Measurements from ENCODE around the gene PDRG1. TPM values are rescaled to one million over a fixed set of nuclear protein-coding genes. Genes with fewer than 3 reads are reported as not detected.
"Not testable (repeated sequence)": the region's sequence is repeated elsewhere in the genome, so short reads cannot be mapped to it uniquely, and the experiment has no call there.

The PDRG1 gene
- total and polyA plus RNA-seq, 12 donors = 6.4 to 12.8 (median 7.5) TPM

GRCh38 chr20:31924561-31924960 is 27.3 kb downstream of the PDRG1 start:
- Histone ChIP-seq H3K27ac (no peak overlapping the region), H3K4me3 (no peak overlapping the region), H3K4me1 (no peaks in the 10 kb centered on the region), H3K9me3 (no peaks in the 10 kb centered on the region), H3K36me3 (no peaks in the 10 kb centered on the region), H3K27me3 (peaks cover 0 to 11% (median 5%) of the 10 kb centered on the region in 7 donors)
- no peak for DNase-seq
- no peak for ATAC-seq
- intact Hi-C loops (cut with DNase I) = no loop called here
- TF ChIP-seq, protein P1, sequence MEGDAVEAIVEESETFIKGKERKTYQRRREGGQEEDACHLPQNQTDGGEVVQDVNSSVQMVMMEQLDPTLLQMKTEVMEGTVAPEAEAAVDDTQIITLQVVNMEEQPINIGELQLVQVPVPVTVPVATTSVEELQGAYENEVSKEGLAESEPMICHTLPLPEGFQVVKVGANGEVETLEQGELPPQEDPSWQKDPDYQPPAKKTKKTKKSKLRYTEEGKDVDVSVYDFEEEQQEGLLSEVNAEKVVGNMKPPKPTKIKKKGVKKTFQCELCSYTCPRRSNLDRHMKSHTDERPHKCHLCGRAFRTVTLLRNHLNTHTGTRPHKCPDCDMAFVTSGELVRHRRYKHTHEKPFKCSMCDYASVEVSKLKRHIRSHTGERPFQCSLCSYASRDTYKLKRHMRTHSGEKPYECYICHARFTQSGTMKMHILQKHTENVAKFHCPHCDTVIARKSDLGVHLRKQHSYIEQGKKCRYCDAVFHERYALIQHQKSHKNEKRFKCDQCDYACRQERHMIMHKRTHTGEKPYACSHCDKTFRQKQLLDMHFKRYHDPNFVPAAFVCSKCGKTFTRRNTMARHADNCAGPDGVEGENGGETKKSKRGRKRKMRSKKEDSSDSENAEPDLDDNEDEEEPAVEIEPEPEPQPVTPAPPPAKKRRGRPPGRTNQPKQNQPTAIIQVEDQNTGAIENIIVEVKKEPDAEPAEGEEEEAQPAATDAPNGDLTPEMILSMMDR (IDR thresholded peaks at IDR 0.05) = no peak
- 90 to 94% methylated on average over 8 of the region's 8 CpGs for WGBS, 2 donors

DNA sequence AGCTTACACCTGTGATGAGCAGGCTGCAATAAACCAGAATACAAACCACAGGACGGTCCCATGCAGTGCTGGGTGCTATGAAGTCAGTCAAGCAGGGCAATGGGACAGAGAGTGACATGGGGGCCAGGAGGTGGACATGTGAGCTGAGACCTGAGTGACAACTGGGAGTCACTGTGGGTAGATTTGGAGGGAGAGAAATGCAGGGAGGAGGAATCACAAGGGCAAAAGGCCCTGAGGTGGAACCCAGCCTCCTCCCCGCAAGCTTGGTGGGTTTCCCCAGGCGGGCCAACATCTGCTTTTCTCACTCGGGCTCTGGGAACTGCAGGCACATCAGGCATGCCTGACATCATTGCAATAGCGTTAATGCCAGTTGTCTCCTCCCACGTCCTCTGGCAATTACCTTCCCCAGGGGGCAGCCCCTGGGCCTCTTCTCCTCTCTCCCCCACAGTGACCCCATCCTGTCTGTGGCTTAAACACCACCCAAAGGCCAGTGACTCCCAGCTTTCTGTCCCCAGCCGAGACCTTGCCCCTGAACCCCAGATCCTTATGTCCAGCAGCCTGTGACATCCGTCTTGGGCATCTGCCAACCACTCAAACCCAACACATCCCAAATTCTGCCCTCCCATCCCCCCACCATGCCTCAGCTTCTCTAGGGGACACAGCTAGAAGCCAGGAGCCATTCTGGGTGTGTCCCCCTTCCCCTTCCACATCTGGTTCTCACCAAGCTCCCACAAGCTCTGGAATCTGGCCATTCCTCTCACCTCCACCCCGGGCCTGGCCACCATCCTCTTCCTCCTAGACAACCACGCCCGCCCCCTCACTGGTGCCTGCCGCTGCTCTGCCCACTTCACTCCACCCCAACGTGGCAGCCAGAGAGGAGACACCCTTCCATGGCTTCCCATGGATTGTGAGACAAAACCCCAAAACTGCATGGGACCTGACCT is 28.2 kb downstream of the PDRG1 start:
- Histone ChIP-seq H3K27ac (no peak overlapping the region), H3K36me3 (no peaks in the 10 kb centered on the region), H3K4me3 (no peak overlapping the region), H3K4me1 (no peaks in the 10 kb centered on the region), H3K9me3 (no peaks in the 10 kb centered on the region), H3K27me3 (peaks cover 0 to 15% (median 5%) of the 10 kb centered on the region in 7 donors)
- WGBS, 2 donors = 48 to 51% methylated on average over 11 to 13 of the region's 13 CpGs
- ATAC-seq (no peak), DNase-seq (no peak)
- TF ChIP-seq, protein P1 (IDR thresholded peaks at IDR 0.05) = no peak
- intact Hi-C loops (cut with DNase I) = no loop called here

DNA sequence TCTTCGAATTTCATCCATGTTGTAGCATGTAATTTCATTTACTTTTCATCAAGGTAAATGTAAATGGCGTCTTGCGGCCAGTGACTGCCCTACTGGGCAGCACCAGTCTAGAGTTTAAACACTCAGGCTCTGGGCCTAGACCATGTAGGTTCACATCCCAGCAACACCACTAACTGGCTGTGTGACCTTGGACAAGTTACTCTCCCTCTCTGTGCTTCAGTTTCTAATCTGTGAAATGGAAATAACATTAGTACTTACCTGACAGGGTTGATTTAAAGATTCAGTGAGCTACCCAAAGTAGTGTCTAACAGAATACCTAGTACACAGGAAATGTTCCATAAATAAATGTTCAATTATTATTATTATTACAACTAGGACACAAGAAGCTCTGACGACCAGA is 29.3 kb downstream of the PDRG1 start:
- intact Hi-C loops (cut with DNase I) = no loop called here
- H3K4me1 ChIP-seq = peaks cover 0 to 9% (median 0%) of the 10 kb centered on the region in 9 donors
- H3K4me3 ChIP-seq = no peak overlapping the region
- ATAC-seq = no peak
- H3K36me3 ChIP-seq = no peaks in the 10 kb centered on the region
- peaks cover 0 to 22% (median 2%) of the 10 kb centered on the region in 7 donors for H3K27me3 ChIP-seq
- no peaks in the 10 kb centered on the region for H3K9me3 ChIP-seq
- DNase-seq = no peak
- no peak overlapping the region for H3K27ac ChIP-seq
- WGBS, 2 donors = 90 to 91% methylated on average over 4 of the region's 4 CpGs
- TF ChIP-seq, protein P1 (IDR thresholded peaks at IDR 0.05) = no peak

GRCh38 chr20:31922181-31922580 is 29.7 kb downstream of the PDRG1 start:
- Histone ChIP-seq H3K4me1 (peaks cover 0 to 10% (median 0%) of the 10 kb centered on the region in 9 donors), H3K27me3 (peaks cover 0 to 22% (median 4%) of the 10 kb centered on the region in 7 donors), H3K36me3 (no peaks in the 10 kb centered on the region), H3K4me3 (no peak overlapping the region), H3K9me3 (no peaks in the 10 kb centered on the region), H3K27ac (no peak overlapping the region)
- 76 to 78% methylated on average over 4 of the region's 4 CpGs for WGBS, 2 donors
- intact Hi-C loops (cut with DNase I) = no loop called here
- TF ChIP-seq, protein P1 (IDR thresholded peaks at IDR 0.05) = no peak
- ATAC-seq (no peak), DNase-seq (no peak)

DNA sequence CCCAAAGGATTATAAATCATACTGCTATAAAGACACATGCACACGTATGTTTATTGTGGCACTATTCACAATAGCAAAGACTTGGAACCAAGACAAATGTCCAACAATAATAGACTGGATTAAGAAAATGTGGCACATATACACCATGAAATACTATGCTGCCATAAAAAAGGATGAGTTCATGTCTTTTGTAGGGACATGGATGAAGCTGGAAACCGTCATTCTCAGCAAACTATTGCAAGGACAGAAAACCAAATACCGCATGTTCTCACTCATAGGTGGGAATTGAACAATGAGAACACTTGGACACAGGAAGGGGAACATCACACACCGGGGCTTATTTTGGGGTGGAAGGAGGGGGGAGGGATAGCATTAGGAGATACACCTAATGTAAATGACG is 30.4 kb downstream of the PDRG1 start:
- H3K36me3 ChIP-seq; DNase-seq; H3K4me3 ChIP-seq; H3K4me1 ChIP-seq; H3K27ac ChIP-seq; H3K9me3 ChIP-seq; intact Hi-C loops (cut with DNase I); ATAC-seq: not testable (repeated sequence)
- H3K27me3 ChIP-seq = peaks cover 0 to 22% (median 6%) of the 10 kb centered on the region in 7 donors
- WGBS, 2 donors = 86 to 90% methylated on average over 5 of the region's 5 CpGs
